PC-9 (cell line): ENCODE results near the gene PNO1. TPM values are rescaled to one million over a fixed set of nuclear protein-coding genes. Genes with fewer than 3 reads are reported as not detected.
A peak's percentile ranks its signal among the peaks of the same experiment; 100 is the strongest.

Experiments used
- BruUV-seq: library from RNA; stranded (reverse); fragments of 400-500 nt; replicated peaks from 2 replicates; lab custom pipeline; 2021; lab: Mats Ljungman, UMichigan
- CTCF ChIA-PET: fragments of 300-600 bp; sonication (Branson Sonifier 250); formaldehyde crosslinking; loops from one replicate; lab custom pipeline; 2022; ENCODE audit warnings: antibody characterized with exemption; lab: Charles Lee
- POLR2A ChIA-PET: fragments of 300-600 bp; sonication (Branson Sonifier 250); formaldehyde crosslinking; loops from one replicate; lab custom pipeline; 2022; ENCODE audit warnings: antibody characterized with exemption; ENCODE audit not compliant: unreplicated experiment; lab: Charles Lee
- DNase-seq, 2 experiments: peaks; one replicate each; pipeline versions ENCODE4 v3.0.0 to v3.0.0-alpha.2; 2015 to 2022; ENCODE audit warnings: mixed read lengths in 1 of 2
- H2AFZ ChIP-seq: fragments of 200-600 bp; sonication (generic); 2 replicates; pipeline ENCODE4 v1.8.1; 2017; ENCODE audit warnings: antibody characterized with exemption
- H3F3A ChIP-seq: fragments of 200-600 bp; sonication (generic); 2 replicates; pipeline ENCODE4 v1.8.1; 2017; ENCODE audit warnings: antibody characterized with exemption, mild to moderate bottlenecking, low read depth; ENCODE audit not compliant: insufficient read depth
- H3K27ac ChIP-seq: fragments of 200-600 bp; sonication (generic); 2 replicates; pipeline ENCODE4 v1.6.1; 2016; ENCODE audit warnings: mixed run types
- H3K27me3 ChIP-seq: fragments of 200-600 bp; sonication (generic); 2 replicates; pipeline ENCODE4 v1.6.1; 2016; ENCODE audit warnings: low read depth, mixed run types; ENCODE audit not compliant: insufficient read depth
- H3K36me3 ChIP-seq: fragments of 200-600 bp; sonication (generic); 2 replicates; pipeline ENCODE4 v1.6.1; 2016; ENCODE audit warnings: low read depth, mixed run types
- H3K4me1 ChIP-seq: fragments of 200-600 bp; sonication (generic); replicated peaks from 2 replicates; pipeline ENCODE4 v1.6.1; 2016; ENCODE audit warnings: mixed run types; ENCODE audit not compliant: insufficient read depth
- H3K4me2 ChIP-seq: fragments of 200-600 bp; sonication (generic); 2 replicates; pipeline ENCODE4 v1.6.1; 2017; ENCODE audit warnings: mixed run types
- H3K4me3 ChIP-seq: fragments of 200-600 bp; sonication (generic); 2 replicates; pipeline ENCODE4 v1.6.1; 2016; ENCODE audit warnings: mixed run types
- H3K79me2 ChIP-seq: fragments of 200-600 bp; sonication (generic); 2 replicates; pipeline ENCODE4 v1.6.1; 2017; ENCODE audit warnings: low read depth, mixed run types
- H3K9me2 ChIP-seq: fragments of 200-600 bp; sonication (generic); 2 replicates; pipeline ENCODE4 v1.8.1; 2017; ENCODE audit warnings: mild to moderate bottlenecking; ENCODE audit not compliant: insufficient read depth
- H3K9me3 ChIP-seq: fragments of 200-600 bp; sonication (generic); 2 replicates; pipeline ENCODE4 v1.8.1; 2016; ENCODE audit warnings: low read depth; ENCODE audit not compliant: insufficient read depth
- H4K20me1 ChIP-seq: fragments of 200-600 bp; sonication (generic); 2 replicates; pipeline ENCODE4 v1.8.1; 2017; ENCODE audit not compliant: insufficient read depth
- CTCF ChIP-seq: fragments of 200-600 bp; sonication (generic); conservative IDR thresholded peaks from 2 replicates; pipeline ENCODE4 v1.6.1; 2017; ENCODE audit warnings: mixed run types, antibody characterized with exemption, mild to moderate bottlenecking, moderate library complexity
- EZH2 ChIP-seq: fragments of 200-600 bp; sonication (generic); IDR thresholded peaks from 2 replicates; pipeline ENCODE4 v1.8.0; 2017; ENCODE audit warnings: antibody characterized with exemption, low read depth
- intact Hi-C: fragments of 100-400 bp; cut with micrococcal nuclease; formaldehyde crosslinking; loops from one replicate; pipeline ENCODE4 v1.10.0; 2022; ENCODE audit not compliant: unreplicated experiment
- total RNA-seq: library from RNA; stranded (reverse); gene quantifications from 2 replicates; pipeline ENCODE4 v1.2.3, GENCODE V29; 2021

The PNO1 gene
- total RNA-seq, 1 experiment from 2014 or later = 17.8 TPM

GRCh38 chr2:68182902-68183301 lies 25.2 kb downstream of the PNO1 start:
- peaks cover 24% of the 10 kb centered on the region; the same call in 1 of the 2 replicates for H3K36me3 ChIP-seq
- DNase-seq = no peak
- peaks cover 15% of the 10 kb centered on the region; the same call in 1 of the 2 replicates for H3K79me2 ChIP-seq
- no peak overlapping the region for H3K27ac ChIP-seq
- no peak overlapping the region for H3K4me3 ChIP-seq
- peaks cover 2% of the 10 kb centered on the region; the same call in 1 of the 2 replicates for H4K20me1 ChIP-seq
- H3K4me1 ChIP-seq = no peaks in the 10 kb centered on the region
- intact Hi-C loops = no loop called here
- no peaks in the 10 kb centered on the region for H3K9me3 ChIP-seq
- peaks cover 34% of the 10 kb centered on the region for H3F3A ChIP-seq
- POLR2A ChIA-PET = no interaction called here
- H3K27me3 ChIP-seq = no peaks in the 10 kb centered on the region
- BruUV-seq = no TSS peak
- CTCF ChIA-PET = no interaction called here
- no peak for TF ChIP-seq EZH2
- no peak for TF ChIP-seq CTCF
- H3K9me2 ChIP-seq = no peaks in the 10 kb centered on the region
- H3K4me2 ChIP-seq = no peak overlapping the region
- H2AFZ ChIP-seq = no peak overlapping the region

- Histone ChIP-seq H3K4me3 (no peak overlapping the region), H4K20me1 (no peaks in the 10 kb centered on the region; the same call in 1 of the 2 replicates), H3F3A (peaks cover 33% of the 10 kb centered on the region), H2AFZ (no peak overlapping the region), H3K4me2 (no peak overlapping the region), H3K27me3 (no peaks in the 10 kb centered on the region), H3K79me2 (peaks cover 35% of the 10 kb centered on the region), H3K9me3 (no peaks in the 10 kb centered on the region), H3K9me2 (no peaks in the 10 kb centered on the region), H3K27ac (no peak overlapping the region), H3K4me1 (no peaks in the 10 kb centered on the region), H3K36me3 (peaks cover 23% of the 10 kb centered on the region; the same call in 1 of the 2 replicates)
- CTCF ChIA-PET = interaction anchor here (0.7 kb wide), 1 partner anchor 13 kb away, joined by 3 read pairs; no protein-coding TSS in a partner anchor
- TF ChIP-seq CTCF (peak; percentile 84), EZH2 (no peak)
- intact Hi-C loops = loop anchor here (5.0 kb wide), 1 partner anchor 67 kb away; the partner anchor contains the start of gene PPP3R1
- DNase-seq = peak in 1 of 2 experiments; percentile 27
- POLR2A ChIA-PET = interaction anchor here (0.6 kb wide), 1 partner anchor 925 kb away, joined by 4 read pairs; no protein-coding TSS in a partner anchor
- BruUV-seq = no TSS peak
Observed at GRCh38 chr2:68185541-68186164, 28.0 kb downstream of the PNO1 start.

DNA sequence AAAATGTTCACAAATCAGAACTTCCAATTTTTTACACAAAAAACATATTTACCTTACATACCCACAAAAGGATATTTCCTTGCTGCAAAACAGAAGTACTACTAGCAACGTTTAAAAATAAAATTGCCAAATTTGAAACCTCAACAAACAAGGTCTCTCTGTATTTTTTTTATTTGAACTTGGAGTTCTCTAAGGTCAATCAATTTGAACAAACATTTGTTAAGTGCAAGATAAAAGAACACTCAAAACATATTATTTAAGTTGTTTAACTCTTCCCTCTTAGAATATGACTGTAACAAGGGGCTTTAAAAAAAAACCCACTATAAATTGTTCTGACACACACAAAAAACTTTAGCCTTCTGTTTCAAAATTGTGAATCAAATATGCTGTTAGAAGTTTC lies 29.6 kb downstream of the PNO1 start:
- Histone ChIP-seq H4K20me1 (no peaks in the 10 kb centered on the region; the same call in 1 of the 2 replicates), H3K9me2 (no peaks in the 10 kb centered on the region), H3K4me1 (peaks cover 7% of the 10 kb centered on the region), H3K4me3 (no peak overlapping the region), H3K27ac (no peak overlapping the region), H3K36me3 (peaks cover 20% of the 10 kb centered on the region; the same call in 1 of the 2 replicates), H3K79me2 (peaks cover 52% of the 10 kb centered on the region), H3K27me3 (no peaks in the 10 kb centered on the region), H3K9me3 (no peaks in the 10 kb centered on the region), H3K4me2 (no peak overlapping the region), H3F3A (peaks cover 36% of the 10 kb centered on the region), H2AFZ (no peak overlapping the region)
- no TSS peak for BruUV-seq
- intact Hi-C loops = loop anchor here (5.0 kb wide), 1 partner anchor 65 kb away; the partner anchor contains the start of gene PPP3R1
- ChIA-PET POLR2A (no interaction called here), CTCF (no interaction called here)
- TF ChIP-seq EZH2 (no peak), CTCF (no peak)
- no peak for DNase-seq
